COLO829 (cell line): ENCODE data around the gene NUDT16L1.

ENCODE experiments used
- DNase-seq: peaks from one replicate; pipeline ENCODE4 v3.0.0; 2012; ENCODE audit warnings: low spot score

The NUDT16L1 gene

DNA sequence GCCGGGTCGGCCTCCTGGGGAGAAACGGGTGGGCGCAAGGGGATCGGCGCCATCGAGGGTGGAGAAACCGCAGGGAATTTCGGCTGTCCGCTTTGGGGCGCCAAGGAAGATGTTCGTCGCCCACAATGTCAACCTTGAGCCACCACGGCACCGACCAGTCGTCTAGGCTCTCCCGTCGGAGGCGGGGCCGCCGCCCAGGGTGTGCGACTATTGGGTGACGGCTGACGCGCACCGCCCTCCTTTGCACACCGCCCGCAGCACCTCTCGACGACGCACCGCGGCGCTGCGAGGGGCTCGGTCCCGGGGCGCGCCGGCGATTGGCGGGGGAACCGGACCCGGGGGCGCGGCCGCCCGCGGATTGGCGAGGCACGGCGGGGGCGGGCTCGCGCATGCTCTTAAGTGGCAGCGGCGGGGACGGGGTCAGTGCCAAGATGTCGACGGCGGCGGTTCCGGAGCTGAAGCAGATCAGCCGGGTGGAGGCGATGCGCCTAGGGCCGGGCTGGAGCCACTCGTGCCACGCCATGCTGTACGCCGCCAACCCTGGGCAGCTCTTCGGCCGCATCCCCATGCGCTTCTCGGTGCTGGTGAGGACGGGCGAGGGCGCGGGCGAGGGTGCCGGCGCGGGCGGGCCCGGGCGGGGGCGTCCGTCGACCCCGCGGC, at the start of gene NUDT16L1:
Gene NUDT16L1, plus strand, starts transcription at position 267 of the 660 bp plus-strand sequence. Its CDS starts 165 bp downstream, at position 432.
- DNase-seq = peak; percentile 89

DNA sequence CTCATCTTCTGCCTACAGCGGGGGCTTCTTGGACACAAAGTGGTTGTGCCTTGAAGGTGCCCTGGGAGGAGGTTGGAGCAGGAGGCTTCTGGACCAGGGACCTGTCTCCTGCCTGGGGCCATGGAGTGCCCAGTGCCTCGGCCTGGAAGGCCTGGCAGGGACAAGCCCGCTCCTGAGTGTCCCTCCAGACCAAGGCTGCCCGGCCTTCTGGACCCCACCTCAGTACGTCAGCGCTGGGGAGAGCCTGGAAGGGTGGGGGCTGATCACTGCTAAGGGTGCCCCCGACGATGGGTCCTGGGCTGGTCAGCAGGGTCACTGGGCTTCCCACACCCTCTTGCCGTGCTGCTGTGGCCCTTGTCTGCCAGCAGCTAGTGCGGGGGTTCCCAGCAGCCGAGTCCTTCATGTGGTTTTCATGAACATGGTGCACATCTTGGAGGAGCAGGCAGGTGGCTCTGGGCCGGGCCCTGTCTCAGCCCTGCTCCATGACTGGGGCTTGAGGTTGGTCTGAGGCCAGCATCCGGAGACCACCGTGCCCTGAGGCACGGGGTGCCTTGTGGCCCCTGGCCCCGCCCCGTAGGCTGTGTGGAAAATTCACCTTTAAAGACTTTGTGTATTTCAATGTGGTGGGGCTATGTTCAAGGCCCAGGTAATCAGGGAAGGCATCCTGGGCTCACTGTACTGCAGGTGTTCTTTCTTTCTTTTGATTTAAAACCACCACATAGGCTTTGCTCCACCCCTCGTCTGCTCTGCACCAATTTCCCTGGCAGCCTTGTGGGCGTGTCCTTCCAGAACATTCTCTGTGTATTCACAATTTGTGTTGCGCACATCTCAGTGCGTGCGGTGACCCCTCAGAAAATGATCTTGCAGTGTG, 46.4 kb upstream of the NUDT16L1 start:
- no peak for DNase-seq

DNA sequence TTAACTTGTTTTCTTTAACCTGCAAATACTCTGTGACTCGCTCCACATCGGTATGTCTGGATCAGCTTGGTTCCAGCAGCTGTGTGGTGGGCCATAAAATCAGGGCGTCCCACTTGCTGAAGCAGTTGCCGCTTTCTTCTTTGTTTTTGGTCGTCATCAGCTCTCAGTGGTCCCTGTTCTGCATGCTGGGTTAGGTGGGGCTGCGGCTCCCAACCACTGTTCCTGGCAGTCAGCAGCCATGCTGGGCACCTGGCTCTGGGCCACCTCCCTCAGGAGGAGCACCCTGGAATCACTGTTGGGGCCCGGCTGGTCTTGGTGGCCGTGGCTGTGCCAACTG, 45.8 kb upstream of the NUDT16L1 start:
- no peak for DNase-seq

DNA sequence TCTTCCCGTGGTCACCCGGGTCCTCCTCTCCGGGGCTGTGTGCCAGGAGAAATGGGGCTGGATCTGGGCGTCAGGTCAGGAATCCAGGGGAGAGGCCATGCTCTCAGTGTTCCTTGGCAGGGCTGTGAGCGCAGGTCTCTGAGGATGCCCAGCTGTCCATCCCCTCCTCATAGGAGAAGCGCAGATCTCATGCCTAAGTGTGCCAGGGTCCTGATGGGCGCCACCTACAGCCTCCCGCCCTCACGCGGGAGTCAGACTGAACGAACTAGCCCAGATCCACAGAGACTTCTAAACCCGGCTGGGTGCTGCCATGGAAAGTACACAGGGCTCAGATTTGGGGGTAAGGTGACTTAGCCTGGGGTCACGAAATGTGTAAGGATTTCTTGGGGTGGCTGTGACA, 44.4 kb upstream of the NUDT16L1 start:
- DNase-seq = no peak

DNA sequence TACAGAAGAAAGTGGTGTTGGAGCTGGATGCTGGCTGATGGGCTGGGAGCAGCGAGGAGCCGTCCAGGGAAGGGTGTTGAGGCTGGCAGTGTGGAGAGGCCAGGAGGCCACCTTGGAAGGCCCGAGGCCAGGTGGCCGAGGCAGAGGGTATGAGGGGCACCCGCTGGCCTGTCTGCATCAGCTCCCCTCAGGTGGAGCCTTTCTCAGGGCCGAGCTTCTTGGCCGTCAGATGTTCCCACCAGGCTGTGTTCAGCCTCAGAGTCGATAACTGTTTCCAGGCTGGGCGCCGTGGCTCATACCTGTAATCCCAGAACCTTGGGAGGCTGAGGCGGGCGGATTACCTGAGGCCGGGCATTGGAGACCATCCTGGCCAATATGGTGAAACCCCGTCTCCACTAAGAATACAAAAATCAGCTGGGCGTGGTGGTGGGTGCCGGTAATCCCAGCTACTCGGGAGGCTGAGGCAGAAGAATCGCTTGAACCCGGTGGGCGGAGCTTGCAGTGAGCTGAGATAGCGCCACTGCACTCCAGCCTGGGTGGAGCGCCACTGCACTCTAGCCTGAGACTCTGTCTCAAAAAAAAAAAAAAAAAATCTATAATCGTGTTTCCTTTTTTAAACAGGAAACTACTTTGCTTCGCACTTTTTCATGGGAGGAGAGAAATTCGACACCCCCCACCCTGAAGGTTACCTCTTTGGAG, 43.5 kb upstream of the NUDT16L1 start:
- no peak for DNase-seq

DNA sequence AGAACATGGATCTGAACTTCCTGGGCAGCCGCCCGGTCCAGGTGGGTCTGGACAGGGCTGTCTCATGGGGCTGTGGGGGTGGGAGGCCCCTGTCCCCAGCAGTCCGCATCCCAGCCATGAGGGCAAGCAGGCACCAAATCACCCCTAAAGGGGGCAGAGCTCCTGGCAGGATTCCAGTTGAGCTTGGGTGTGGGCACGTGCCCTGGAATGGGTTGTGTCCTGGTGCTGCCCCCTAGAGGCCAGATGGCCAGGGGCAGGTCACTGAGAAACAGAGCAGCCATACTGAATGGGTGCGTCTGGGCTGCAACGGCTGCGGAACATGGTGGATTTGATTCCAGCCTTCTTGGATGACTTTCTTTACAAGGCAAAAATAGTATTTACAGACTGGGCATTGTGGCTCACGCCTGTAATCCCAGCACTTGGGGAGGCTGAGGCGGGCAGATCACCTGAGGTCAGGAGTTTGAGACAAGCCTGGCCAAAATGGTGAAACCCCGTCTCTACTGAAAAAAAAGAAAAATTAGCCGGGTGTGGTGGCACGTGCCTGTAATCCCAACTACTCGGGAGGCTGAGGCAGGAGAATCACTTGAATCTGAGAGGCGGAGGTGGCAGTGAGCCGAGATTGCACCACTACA, 42.8 kb upstream of the NUDT16L1 start:
- DNase-seq = peak; percentile 86

DNA sequence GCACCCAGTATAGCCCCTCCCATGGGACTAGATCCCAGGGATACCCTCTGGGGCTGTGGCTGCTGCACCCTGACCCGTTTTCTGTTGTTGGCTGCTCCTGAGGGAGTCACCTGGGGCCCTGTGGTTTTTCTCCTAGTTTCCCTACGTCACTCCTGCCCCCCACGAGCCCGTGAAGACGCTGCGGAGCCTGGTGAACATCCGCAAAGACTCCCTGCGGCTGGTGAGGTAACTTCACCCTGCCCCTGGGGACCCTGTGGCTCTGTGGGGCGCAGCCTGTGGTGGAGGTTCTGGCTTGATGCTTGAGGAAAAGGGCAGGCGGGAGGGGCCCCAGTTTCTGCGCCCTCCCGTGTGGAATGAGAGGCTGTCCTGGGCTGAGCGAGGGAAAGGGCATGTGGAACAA, 41.5 kb upstream of the NUDT16L1 start:
- no peak for DNase-seq

DNA sequence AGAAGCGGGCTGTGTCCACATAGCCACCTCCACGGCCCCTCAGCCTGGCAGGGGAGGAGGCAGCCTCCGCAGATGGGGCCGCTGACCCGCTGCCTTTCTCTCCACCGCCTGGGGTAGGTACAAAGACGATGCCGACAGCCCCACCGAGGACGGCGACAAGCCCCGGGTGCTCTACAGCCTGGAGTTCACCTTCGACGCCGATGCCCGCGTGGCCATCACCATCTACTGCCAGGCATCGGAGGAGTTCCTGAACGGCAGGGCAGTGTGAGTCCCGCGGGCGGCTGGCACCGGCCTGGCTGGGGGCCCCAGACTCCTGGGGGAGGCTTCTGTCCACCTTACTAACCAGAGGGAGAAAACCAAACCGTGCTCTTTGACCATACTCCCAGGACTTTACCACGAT, 40.8 kb upstream of the NUDT16L1 start:
- no peak for DNase-seq

DNA sequence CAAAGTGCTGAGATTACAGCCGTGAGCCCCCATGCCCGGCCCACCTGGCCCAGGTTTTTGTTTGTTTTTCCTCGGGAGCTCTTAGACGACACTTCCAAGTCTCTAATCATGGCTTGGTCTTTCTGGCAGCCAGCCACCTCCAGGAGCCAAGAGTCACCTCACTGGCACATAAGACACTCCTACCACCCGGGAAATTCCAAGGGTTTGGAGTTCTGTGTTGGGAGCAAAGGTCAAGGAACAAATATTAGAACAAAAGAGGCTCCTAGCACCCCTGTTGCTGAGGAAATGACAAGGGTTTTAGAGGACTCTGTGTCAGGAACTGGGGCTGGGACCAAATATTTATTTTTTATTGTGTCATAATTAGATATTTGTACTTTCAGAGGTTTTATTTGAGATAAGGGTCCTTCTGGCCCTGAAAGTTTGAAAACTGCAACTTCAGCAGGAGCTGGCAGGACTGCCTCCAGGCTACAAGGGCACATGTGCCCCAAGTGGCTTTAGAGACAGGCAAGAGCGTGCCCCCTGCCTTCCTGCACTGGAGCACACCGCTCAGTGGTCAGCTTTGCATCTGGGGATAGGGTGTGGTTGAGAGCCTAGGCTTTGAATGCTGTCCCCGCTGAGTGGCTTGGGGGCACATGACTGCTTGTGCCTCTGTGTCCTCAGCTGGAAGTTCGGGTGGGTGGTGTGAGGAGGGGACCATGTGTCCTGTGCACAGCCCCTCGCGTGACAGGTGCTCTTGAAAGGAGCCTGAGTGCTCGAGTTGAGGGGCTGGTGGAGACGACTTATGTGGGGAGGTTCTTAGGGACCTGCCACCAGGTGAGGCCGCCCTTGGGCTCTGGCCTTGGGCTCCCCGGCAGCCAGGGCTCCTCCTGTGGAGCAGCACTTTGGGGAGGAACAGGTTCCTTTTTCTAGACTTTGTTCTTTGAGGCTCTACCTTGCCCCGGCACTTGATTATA, 39.1 kb upstream of the NUDT16L1 start:
- DNase-seq = no peak

DNA sequence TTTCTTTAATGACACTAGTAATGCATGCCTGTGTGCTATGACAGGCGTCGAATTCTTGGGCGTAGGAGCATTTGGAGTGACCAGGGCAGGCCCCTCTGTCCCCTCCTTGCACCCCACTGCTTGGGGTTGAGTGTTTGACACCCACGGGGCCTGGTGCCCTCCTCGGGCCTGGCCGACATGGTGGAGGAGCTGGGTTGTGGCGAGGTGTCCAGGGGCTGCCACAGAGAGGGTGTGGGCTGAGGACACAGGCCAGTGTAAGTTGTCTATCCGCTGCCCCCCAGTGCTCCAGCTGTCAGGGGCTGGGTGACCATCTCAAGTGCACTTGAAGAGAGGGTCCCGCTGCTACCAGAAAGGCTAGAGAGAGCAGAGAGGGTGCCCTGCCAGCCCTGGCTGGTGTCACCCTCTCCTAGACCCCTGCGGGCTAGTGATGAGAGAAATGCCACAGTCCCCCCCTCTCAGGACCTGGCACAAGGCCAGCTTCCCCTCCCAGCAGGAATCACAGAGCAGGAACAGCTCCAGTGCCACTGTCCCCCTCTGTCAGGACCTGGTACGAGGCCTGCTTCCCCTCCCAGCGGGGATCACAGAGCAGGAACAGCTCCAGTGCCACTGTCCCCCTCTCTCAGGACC, 38.3 kb upstream of the NUDT16L1 start:
- DNase-seq = no peak

DNA sequence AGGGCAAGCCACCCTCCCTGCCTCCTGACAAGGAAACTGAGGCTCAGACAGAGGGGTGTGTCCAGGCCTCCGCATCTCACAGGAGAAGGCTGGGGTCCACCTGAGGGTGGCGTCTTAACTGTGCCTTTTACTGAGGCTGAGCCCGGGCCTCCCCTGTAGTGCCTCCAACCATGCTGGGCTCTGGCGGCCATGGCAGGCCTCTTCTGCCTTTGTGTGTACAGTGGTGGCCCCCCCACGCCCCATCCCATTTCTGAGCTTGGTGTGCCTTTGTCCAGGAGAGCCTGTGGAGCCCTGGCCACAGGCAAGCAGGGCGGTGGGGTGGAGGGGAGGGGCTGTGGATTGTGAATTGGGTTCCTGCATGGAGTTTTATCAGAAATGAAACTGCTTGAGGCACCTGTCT, 37.6 kb upstream of the NUDT16L1 start:
- DNase-seq = no peak

DNA sequence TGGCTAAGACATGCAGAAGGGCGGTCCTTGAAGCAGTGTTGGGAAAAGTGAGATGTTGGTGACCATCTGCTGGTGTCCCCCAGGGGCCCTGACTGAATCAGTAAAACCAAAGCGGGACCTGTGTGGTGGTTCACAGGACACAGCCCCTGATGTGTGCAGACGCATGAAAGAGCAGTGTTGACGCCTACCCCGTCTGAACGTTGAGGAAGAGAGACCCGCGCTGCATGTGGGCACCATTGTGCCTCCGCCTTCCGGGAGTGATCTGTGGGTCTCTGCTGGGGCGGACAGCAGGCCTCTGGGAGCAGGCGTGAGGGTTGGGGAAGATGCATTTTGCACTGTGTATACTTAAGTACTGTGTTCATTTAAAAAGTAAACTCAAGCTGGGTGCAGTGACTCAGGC, 37.1 kb upstream of the NUDT16L1 start:
- no peak for DNase-seq

DNA sequence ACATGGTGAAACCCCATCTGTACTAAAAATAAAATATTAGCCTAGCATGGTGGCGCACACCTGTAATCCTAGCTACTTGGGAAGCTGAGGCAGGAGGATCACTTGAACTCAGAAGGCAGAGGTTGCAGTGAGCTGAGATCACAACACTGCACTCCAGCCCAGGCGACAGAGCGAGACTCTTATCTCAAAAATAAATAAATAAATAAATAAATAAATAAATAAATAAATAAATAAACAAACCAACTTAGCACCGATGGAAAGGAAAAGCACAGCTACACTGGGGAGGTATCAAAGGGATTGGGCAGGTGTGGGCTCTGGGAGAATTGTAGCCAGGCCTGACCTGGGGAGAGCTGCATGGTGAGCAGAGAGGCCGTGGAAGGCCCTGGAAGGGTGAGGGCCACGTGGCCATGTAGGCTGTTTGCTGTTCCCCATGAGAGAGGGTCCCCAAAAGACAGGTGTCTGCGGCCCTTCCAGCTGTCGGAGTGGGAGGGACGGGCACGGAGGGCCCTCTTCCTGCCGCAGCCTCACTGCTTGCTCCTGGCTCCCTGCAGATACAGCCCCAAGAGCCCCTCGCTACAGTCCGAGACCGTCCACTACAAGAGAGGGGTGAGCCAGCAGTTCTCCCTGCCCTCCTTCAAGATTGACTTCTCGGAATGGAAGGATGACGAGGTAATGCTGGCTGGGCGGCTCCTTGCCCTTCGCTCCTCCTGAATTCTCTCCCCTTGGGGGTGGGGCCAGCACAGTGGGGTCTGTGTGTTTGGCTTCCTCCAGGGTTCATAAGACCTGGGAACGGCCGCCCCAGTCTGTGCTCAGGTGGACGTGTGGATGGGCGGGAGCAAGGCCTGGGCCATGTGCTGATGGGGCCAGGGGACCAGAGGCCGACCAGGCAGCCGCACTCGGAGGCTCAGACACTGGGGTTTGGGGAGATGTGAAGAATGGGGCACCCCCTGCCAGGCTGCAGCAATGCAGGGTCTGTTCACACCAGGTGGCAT, 36.4 kb upstream of the NUDT16L1 start:
- DNase-seq = no peak

DNA sequence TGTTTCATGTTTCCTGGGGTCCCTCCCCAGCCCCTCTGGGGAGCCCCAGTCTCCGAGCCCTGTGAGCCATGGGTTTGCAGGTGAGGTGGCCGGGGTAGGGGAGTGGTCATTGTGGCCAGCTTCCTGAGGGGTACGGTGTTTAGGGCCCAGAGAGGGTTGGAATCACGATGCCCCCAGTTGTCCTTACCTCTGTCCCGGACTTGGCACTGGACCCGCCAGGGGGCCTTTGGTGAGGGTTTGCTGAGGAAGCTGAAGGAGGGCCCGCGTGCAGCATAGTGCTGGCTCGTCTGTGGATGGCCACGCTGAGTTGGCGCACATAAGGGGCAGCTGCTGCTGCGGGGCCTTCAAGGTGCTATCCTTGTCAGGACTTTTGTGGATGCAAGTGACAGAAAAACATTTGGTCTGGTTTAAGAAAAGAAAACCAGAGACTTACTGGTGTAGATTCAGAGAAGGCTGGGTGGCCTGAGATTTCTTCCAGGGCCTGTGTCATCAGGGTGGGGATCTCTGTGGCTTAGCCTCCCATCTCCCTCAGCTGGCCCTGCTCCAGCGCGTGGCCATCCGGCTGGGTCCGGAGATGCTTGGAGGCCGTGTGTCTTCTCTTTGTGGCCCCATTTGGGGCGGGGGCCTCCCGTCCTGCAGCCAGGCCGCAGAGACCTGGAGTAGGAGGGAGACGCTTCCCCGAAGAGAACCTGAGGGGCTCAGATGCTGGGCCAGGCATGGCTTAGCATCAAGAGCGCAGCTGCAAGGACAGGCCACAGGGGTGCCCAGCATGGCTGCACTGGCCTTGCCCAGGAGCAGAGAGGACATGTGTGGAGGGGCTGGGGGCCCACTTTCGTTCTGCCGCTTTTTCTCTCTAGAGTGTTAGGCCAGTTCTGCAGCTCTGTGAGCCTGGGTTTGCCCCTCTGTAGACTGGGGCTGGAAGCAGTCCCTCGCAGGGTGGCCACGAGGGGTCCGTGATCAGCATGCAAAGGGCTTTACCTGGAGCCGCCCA, 33.7 kb upstream of the NUDT16L1 start:
- DNase-seq = no peak

DNA sequence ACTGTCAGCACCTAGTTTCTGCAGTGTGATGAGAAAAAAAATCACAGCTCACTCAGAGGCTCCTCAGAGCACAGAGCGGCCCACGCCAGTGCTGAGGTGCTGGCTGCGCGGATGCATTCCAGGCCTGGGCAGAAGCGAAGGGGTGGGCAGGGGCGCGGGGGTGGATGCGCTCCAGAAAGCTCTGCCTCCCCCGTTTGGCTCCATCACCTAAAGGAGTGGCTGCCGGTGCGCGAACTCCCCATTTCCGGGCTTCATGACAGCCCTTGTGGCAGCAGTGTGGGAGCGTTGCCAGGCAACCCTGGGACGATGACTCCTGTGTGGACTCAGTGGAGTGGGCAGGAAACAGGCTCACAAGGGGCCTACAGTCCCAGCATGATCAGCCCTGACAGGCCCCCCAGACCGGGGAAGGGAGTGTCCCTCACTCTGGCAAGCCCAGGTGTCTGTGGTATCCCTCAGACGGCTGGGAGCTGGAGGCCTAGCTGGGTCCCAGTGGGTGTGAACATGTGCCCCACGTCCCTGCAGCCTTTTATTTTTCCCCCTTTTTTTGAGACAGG, 32.8 kb upstream of the NUDT16L1 start:
- peak; percentile 36 for DNase-seq

DNA sequence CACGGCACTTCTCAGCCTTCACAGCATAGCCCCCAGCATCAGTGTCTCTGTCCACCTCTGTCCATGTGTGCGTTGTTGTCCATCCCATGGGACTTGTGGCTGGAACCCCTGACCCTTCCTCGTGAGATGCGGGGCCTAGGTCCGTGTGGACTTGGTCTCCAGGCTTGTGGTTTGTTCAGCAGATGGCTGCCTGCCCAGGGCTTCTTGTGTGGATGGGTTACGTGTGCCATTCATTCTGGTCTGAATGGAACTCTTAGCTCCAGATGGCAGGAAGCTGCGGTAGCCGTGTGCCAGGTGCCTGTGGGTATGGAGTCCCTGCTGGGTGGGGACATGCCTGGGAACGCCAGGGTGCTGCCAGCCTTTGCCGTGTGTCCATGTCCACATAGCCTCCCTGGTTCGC, 31.7 kb upstream of the NUDT16L1 start:
- DNase-seq = no peak

DNA sequence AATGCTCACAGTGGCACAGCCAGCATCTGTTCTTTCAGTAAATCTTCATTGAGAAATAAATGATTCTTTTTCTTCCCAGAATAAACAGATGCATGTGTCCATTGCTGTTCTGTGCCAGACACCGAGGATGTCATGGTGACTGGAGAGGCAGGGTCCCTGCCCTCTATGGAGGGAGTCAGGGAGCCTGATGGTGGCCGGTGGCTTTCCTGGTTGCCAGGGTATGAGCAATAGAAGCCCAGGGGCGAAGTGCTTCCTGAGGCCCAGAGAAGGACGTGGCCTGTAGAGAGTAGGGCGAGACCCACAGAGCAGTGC, 29.9 kb upstream of the NUDT16L1 start:
- no peak for DNase-seq

DNA sequence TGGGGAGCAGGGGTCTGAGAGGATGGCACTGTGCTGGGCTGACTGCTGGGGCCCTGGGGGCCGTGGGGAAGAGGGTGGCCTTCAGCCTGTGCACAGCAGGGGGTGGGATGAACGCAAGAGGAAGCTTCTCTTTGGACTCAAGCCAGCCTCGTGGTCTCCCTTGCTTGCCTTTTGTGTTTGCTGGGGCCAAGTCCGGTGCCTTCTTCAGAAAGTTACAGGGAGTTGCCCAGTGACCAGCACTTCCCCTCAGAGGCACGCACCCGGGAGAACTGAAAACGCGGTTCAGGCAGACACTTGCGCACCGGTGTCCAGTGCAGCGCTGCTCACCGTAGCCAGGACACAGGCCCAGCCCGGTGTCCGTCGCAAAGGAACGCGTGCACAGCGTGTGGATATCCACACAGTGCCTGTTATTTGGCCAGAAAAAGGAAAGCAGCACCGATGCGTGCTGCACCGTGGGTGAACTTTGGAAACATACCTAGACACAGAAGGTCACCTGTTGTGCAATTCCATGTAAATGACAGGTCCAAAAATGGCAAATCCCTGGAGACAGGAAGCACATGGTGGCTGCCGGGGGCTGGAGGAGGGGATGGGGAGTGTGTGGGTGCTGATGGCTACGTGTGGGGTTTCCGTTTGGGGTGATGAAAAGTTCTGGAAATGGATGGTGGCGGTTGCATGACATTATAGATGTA, 29.4 kb upstream of the NUDT16L1 start:
- DNase-seq = no peak
